Posterior cingulate gyrus (tissue), 11 donors: ENCODE data around the gene PXDN.
A peak's percentile ranks its signal among the peaks of the same experiment; 100 is the strongest.
"Not testable (repeated sequence)": the region's sequence is repeated elsewhere in the genome, so short reads cannot be mapped to it uniquely, and the experiment has no call there.

Experiments
- DNase-seq, 10 donors: peaks; one replicate each; pipeline versions ENCODE4 v3.0.0 to v3.0.0-alpha.2; 2020 to 2021; ENCODE audit warnings: mixed read lengths in 3 of 10
- intact Hi-C: fragments of 100-400 bp; cut with DNase I; formaldehyde crosslinking; loops from one replicate; pipeline ENCODE4 v1.15.1; 2023

The PXDN gene, protein sequence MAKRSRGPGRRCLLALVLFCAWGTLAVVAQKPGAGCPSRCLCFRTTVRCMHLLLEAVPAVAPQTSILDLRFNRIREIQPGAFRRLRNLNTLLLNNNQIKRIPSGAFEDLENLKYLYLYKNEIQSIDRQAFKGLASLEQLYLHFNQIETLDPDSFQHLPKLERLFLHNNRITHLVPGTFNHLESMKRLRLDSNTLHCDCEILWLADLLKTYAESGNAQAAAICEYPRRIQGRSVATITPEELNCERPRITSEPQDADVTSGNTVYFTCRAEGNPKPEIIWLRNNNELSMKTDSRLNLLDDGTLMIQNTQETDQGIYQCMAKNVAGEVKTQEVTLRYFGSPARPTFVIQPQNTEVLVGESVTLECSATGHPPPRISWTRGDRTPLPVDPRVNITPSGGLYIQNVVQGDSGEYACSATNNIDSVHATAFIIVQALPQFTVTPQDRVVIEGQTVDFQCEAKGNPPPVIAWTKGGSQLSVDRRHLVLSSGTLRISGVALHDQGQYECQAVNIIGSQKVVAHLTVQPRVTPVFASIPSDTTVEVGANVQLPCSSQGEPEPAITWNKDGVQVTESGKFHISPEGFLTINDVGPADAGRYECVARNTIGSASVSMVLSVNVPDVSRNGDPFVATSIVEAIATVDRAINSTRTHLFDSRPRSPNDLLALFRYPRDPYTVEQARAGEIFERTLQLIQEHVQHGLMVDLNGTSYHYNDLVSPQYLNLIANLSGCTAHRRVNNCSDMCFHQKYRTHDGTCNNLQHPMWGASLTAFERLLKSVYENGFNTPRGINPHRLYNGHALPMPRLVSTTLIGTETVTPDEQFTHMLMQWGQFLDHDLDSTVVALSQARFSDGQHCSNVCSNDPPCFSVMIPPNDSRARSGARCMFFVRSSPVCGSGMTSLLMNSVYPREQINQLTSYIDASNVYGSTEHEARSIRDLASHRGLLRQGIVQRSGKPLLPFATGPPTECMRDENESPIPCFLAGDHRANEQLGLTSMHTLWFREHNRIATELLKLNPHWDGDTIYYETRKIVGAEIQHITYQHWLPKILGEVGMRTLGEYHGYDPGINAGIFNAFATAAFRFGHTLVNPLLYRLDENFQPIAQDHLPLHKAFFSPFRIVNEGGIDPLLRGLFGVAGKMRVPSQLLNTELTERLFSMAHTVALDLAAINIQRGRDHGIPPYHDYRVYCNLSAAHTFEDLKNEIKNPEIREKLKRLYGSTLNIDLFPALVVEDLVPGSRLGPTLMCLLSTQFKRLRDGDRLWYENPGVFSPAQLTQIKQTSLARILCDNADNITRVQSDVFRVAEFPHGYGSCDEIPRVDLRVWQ (N-terminal part only)

GRCh38 chr2:1744446-1745170 is at the start of gene PXDN:
TSS of gene PXDN (minus strand) at chr2:1744515. CDS start at chr2:1744455, 60 bp downstream.
- intact Hi-C loops: loop anchor here (5.0 kb wide), 1 partner anchor 192 kb away; no protein-coding TSS in a partner anchor
- DNase-seq: peak in 4 of 10 donors; percentile 35 to 87 (median 57)

- intact Hi-C loops: no loop called here
- DNase-seq: peak in 1 of 10 donors; percentile 79
Observed at GRCh38 chr2:1793868-1794445, 49.6 kb upstream of the PXDN start.

- peak in 1 of 10 donors; percentile 80 for DNase-seq
- intact Hi-C loops: no loop called here
Observed at GRCh38 chr2:1793001-1793867, 48.9 kb upstream of the PXDN start.

- DNase-seq: peak in 6 of 10 donors; percentile 41 to 91 (median 60)
Observed at GRCh38 chr2:1791685-1792435, 47.5 kb upstream of the PXDN start.

GRCh38 chr2:1791006-1791605 is 46.8 kb upstream of the PXDN start:
- no peak for DNase-seq
- intact Hi-C loops: no loop called here

More at GRCh38 chr2:1791685-1792435, 47.5 kb upstream of the PXDN start:
- intact Hi-C loops: no loop called here

- DNase-seq: peak in 1 of 10 donors; percentile 24
Observed at GRCh38 chr2:1790473-1790872, 46.2 kb upstream of the PXDN start.

DNA sequence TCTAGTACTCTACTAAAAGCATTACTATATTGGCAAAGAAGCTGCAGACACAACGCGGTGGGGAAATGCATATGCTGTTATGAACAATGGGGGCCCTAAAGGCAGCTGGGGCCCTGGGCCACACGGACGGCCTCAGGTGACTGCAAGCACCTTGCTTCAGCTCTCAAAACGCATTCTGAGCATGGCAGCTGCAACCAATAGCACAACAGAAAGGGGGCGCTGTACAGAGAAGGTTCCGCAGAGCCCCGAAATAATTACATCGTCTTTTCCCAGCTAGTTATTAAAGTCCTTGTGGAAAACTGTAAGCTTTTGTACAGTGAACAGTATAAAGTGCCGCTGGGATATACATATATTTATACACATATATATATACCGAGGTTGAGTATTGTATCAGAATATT is 45.3 kb upstream of the PXDN start:
- intact Hi-C loops: no loop called here
- DNase-seq: peak in 1 of 10 donors; percentile 40

More at GRCh38 chr2:1790473-1790872, 46.2 kb upstream of the PXDN start:
- intact Hi-C loops: no loop called here

- intact Hi-C loops: no loop called here
- peak in 1 of 10 donors; percentile 69 for DNase-seq
Observed at GRCh38 chr2:1788478-1788959, 44.2 kb upstream of the PXDN start.

- DNase-seq: no peak
- intact Hi-C loops: no loop called here
Observed at GRCh38 chr2:1787755-1788477, 43.6 kb upstream of the PXDN start.

DNA sequence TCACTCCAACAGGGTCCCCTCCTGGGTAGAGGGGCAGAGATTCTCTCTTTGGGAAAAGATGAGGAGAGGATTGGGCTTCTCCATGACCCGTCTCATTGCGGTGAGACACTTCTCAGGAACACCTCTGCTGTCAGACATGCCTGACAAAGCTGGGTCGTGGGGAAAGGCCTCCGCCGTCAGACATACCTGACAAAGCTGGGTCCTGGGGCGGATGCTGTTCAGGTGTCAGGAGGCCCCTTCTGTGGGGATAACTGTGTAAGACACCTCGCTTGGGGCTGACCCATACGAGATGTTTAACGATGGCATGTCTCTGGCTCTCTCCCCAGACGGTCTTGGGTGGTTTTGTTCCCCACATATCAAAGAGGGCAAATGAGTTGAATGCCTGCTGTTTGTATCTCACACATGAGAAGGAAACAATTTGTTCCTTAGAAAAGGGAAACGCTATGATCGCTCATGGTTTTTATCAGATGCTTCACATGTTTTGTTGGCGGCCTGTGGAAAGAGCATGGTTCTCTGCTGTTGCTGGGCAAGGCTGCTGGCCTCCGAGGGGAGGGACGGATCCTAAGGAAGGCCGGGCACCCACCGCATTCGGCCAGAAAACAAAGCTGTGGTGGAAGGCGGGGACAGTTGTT is 40.8 kb upstream of the PXDN start:
- DNase-seq: peak in 2 of 10 donors; percentile 39 to 47
- intact Hi-C loops: no loop called here

DNA sequence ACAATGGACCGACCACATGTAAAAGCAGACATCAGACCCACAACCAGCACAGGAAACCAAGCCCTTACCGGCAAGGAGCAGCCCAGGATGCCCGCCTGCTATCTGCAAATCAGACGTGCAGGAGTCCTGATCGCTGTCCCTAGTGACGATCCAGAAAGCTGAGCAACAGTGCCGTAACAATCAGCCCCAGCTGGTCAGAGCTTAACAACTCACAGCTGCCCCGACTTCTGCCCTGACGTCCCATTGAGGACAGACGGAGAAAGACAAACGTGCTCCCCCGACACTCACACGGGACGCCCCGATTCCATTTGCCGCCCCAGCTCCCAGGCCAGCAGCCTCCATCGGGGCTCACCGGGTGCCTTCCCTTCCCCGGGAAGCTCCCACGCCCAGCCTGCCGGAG is 39.8 kb upstream of the PXDN start:
- intact Hi-C loops: no loop called here
- no peak for DNase-seq

DNA sequence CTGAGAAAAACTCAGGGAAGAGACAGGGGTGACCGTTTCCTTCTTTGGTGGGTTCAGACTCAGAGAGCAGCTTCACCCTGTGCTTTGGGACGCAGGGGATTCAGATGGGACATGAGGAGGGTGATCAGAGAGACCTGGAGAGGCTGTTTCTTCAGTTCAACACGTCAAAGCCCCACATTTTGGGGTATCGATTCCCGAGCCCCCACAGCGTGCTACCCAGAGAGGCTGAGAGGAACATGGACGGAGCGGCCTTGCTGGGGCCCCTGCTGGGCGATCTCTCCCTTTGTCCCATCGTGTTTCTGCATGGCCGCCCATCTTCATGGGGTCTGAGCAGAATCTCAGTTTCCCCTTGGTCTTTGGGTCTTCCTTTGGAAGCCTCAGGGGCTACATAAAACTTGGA is 38.2 kb upstream of the PXDN start:
- intact Hi-C loops: no loop called here
- DNase-seq: peak in 1 of 10 donors; percentile 48

DNA sequence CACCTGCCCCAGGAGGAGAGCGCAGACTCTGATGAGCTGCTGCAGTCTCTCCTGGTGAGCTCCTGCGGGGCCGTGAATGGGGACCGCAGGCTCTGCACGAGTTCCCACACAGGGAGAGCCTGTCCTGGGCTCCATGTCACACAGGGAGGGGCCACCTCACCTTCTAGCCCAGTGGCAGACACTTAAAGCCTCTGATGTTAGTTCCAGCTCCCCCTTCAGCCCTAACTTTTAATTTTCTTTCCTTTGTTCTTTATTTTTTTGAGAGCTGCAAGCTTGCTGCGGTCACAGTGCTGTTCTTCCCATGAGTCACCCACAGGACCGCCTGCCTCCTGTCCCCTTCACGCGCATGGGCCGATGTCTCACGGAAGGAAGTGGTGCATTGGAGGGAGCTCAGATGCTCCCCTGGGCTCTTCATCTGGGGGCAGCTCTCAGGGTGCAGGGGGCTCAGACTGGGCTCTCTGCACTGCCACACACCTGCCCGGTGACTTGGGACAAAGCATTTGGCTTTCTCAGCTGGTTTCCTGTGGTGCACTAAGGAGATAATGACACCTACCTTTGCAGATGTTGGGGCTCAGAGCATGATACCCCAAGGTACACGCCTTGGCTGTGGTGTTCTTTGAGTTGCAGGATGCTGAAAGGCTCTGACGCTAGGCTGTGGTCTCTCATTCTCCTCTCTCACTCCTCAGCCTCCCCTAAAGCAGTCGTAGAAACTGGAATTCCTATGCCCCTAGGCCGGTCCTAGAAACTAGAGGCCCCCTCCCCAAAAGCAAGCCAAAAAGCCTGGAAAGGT is 37.2 kb upstream of the PXDN start:
- DNase-seq: no peak
- intact Hi-C loops: no loop called here

DNA sequence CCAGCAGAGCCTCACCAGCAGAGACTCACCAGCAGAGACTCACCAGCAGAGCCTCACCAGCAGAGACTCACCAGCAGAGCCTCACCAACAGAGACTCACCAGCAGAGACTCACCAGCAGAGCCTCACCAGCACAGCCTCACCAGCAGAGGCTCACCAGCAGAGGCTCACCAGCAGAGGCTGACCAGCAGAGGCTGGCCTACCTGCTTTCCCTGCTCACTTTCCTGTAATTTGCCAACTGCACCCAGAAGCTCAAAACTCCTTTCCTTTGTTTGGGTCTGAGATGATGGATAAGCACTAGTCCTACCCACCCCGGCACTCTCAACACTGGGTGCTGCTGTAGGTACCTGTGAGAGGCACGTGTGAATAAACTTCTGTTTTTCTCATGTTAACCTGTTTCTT is 36.4 kb upstream of the PXDN start:
- intact Hi-C loops: no loop called here
- peak in 1 of 10 donors; percentile 46 for DNase-seq

DNA sequence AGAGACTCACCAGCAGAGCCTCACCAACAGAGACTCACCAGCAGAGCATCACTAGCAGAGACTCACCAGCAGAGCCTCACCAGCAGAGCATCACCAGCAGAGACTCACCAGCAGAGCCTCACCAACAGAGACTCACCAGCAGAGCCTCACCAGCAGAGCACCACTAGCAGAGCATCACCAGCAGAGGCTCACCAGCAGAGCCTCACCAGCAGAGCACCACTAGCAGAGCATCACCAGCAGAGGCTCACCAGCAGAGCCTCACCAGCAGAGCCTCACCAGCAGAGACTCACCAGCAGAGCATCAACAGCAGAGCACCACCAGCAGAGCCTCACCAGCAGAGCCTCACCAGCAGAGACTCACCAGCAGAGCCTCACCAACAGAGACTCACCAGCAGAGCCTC is 35.7 kb upstream of the PXDN start:
- peak in 1 of 10 donors; percentile 19 for DNase-seq
- intact Hi-C loops: not testable (repeated sequence)
